OCI-LY7 (cell line): Measurements from ENCODE around the gene BCL3.

Experiments used
- CTCF ChIP-seq: fragments of 200-600 bp; sonication (generic); conservative IDR thresholded peaks from 2 replicates; pipeline ENCODE4 v1.5.1; 2014; ENCODE audit warnings: mild to moderate bottlenecking, antibody characterized with exemption, low read length, moderate library complexity, mixed read lengths
- EZH2phosphoT487 ChIP-seq: fragments of 200-600 bp; sonication (generic); IDR thresholded peaks from 2 replicates; pipeline ENCODE4 v1.6.1; 2018; ENCODE audit warnings: low read depth, borderline replicate concordance, mild to moderate bottlenecking, mixed run types, antibody characterized with exemption, low read length, moderate library complexity, mixed read lengths

- TF ChIP-seq CTCF, result no peak
- no peak for TF ChIP-seq EZH2phosphoT487
These were observed 23.3 kb upstream of the BCL3 start for GRCh38 chr19:44725251-44725650.
